ENCODE results near the gene PRKAR2A.

- TF ChIP-seq, protein P1, sequence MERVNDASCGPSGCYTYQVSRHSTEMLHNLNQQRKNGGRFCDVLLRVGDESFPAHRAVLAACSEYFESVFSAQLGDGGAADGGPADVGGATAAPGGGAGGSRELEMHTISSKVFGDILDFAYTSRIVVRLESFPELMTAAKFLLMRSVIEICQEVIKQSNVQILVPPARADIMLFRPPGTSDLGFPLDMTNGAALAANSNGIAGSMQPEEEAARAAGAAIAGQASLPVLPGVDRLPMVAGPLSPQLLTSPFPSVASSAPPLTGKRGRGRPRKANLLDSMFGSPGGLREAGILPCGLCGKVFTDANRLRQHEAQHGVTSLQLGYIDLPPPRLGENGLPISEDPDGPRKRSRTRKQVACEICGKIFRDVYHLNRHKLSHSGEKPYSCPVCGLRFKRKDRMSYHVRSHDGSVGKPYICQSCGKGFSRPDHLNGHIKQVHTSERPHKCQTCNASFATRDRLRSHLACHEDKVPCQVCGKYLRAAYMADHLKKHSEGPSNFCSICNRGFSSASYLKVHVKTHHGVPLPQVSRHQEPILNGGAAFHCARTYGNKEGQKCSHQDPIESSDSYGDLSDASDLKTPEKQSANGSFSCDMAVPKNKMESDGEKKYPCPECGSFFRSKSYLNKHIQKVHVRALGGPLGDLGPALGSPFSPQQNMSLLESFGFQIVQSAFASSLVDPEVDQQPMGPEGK (CRISPR knock-in tag; IDR thresholded peaks at IDR 0.05; ENCODE audit: borderline replicate concordance), result no peak
- TF ChIP-seq GLIS3 (CRISPR knock-in tag; IDR thresholded peaks at IDR 0.05), result no peak
- no peak for TF ChIP-seq ZNF8 (CRISPR knock-in tag; IDR thresholded peaks at IDR 0.05)
- TF ChIP-seq ARNTL (CRISPR knock-in tag; IDR thresholded peaks at IDR 0.05; ENCODE audit: borderline replicate concordance, low read depth), result no peak
- TF ChIP-seq, protein P2, sequence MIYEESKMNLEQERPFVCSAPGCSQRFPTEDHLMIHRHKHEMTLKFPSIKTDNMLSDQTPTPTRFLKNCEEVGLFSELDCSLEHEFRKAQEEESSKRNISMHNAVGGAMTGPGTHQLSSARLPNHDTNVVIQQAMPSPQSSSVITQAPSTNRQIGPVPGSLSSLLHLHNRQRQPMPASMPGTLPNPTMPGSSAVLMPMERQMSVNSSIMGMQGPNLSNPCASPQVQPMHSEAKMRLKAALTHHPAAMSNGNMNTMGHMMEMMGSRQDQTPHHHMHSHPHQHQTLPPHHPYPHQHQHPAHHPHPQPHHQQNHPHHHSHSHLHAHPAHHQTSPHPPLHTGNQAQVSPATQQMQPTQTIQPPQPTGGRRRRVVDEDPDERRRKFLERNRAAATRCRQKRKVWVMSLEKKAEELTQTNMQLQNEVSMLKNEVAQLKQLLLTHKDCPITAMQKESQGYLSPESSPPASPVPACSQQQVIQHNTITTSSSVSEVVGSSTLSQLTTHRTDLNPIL (CRISPR knock-in tag; IDR thresholded peaks at IDR 0.05; ENCODE audit: low read depth), result no peak
- TF ChIP-seq ISL1 (CRISPR knock-in tag; IDR thresholded peaks at IDR 0.05), result no peak
- TF ChIP-seq TOX (CRISPR knock-in tag; IDR thresholded peaks at IDR 0.05; ENCODE audit: borderline replicate concordance), result no peak
- no peak for TF ChIP-seq ZFP30 (CRISPR knock-in tag; IDR thresholded peaks at IDR 0.05)
- no peak for TF ChIP-seq ZC3H10 (CRISPR knock-in tag; IDR thresholded peaks at IDR 0.05)
- no peak for TF ChIP-seq CSRNP3 (CRISPR knock-in tag; IDR thresholded peaks at IDR 0.05)
- TF ChIP-seq BACH2 (CRISPR knock-in tag; IDR thresholded peaks at IDR 0.05; ENCODE audit: borderline replicate concordance), result no peak
- no peak for TF ChIP-seq CSDC2 (CRISPR knock-in tag; IDR thresholded peaks at IDR 0.05)
- TF ChIP-seq PPARA (CRISPR knock-in tag; IDR thresholded peaks at IDR 0.05; ENCODE audit: borderline replicate concordance), result no peak
Measured at GRCh38 chr3:48743773-48744172, 103.9 kb downstream of the PRKAR2A start.

All from SK-N-SH treated with all-trans-retinoic acid at 6 μM for 48 hours (cell line).